ENCODE measurements around the gene STMP1. TPM values are rescaled to one million over a fixed set of nuclear protein-coding genes. Genes with fewer than 3 reads are reported as not detected.
"Not testable (repeated sequence)": the region's sequence is repeated elsewhere in the genome, so short reads cannot be mapped to it uniquely, and the experiment has no call there.

STMP1 gene
- polyA plus RNA-seq, 1 of the 3 experiments (the other 2 are of a cell fraction), result 26.0 TPM

GRCh38 chr7:135690566-135690965 lies 28.3 kb downstream of the STMP1 start:
- Histone ChIP-seq H3K9me2 (no peaks in the 10 kb centered on the region), H3K4me2 (peak overlapping the region; percentile 32; the same call in 1 of the 2 replicates), H3K79me2 (ENCODE audit: insufficient read depth) (peaks cover 48% of the 10 kb centered on the region), H3K27ac (ENCODE audit: low read depth in 2 of 2, low read length in 1 of 2) (peak overlapping the region in 1 of 2 experiments; percentile 54; a peak in 2 of 4 replicates), H3K36me3 (replicated peaks in 1 of 2; ENCODE audit: control insufficient read depth in 1 of 2, insufficient read depth in 2 of 2, low read length in 1 of 2) (peaks cover 46 to 49% of the 10 kb centered on the region in 2 experiments), H2AFZ (ENCODE audit: low read depth) (no peak overlapping the region), H3K4me3 (ENCODE audit: low read depth in 2 of 2, low read length in 1 of 2) (no peak overlapping the region), H3F3A (replicated peaks; ENCODE audit: insufficient read depth) (peaks cover 9% of the 10 kb centered on the region), H3K27me3 (ENCODE audit: insufficient read depth) (no peaks in the 10 kb centered on the region), H4K20me1 (ENCODE audit: insufficient read depth) (no peaks in the 10 kb centered on the region), H3K4me1 (ENCODE audit: control insufficient read depth in 1 of 2, insufficient read depth in 2 of 2, low read depth in 1 of 2, low read length in 1 of 2) (peaks cover under 1 to 21% of the 10 kb centered on the region in 2 experiments; a peak in 2 of 4 replicates), H3K9me3 (no peaks in the 10 kb centered on the region), H3K9ac (peak overlapping the region; percentile 23; the same call in 1 of the 2 replicates)
- no peak for DNase-seq
- ChIA-PET CTCF (no interaction called here), POLR2A (no interaction called here)
- WGBS (ENCODE audit: low lambda C conversion rate), result 85% methylated on average over 3 of the region's 3 CpGs
- TF ChIP-seq JUND (IDR thresholded peaks at IDR 0.05), result peak; percentile 59; the same call in 1 of the 2 replicates
- TF ChIP-seq MXI1 (IDR thresholded peaks at IDR 0.05; ENCODE audit: low read depth, low read length), result no peak
- peak; percentile 28; the same call in 1 of the 2 replicates for TF ChIP-seq TCF12 (IDR thresholded peaks at IDR 0.05)
- TF ChIP-seq FOSL2 (IDR thresholded peaks at IDR 0.05; ENCODE audit: borderline replicate concordance, low read depth), result peak; percentile 65; the same call in 1 of the 2 replicates

- 57% methylated on average over 3 of the region's 3 CpGs for WGBS (ENCODE audit: low lambda C conversion rate)
- Histone ChIP-seq H3K9ac (peak overlapping the region; percentile 26; the same call in 1 of the 2 replicates), H3K4me1 (ENCODE audit: control insufficient read depth in 1 of 2, insufficient read depth in 2 of 2, low read depth in 1 of 2, low read length in 1 of 2) (peaks cover 0 to 16% of the 10 kb centered on the region in 2 experiments; a peak in 2 of 4 replicates), H3K9me3 (no peaks in the 10 kb centered on the region), H3K4me3 (ENCODE audit: low read depth in 2 of 2, low read length in 1 of 2) (no peak overlapping the region), H3K4me2 (peak overlapping the region; percentile 18; the same call in 1 of the 2 replicates), H3K9me2 (no peaks in the 10 kb centered on the region), H3F3A (replicated peaks; ENCODE audit: insufficient read depth) (peaks cover 6% of the 10 kb centered on the region), H3K27me3 (ENCODE audit: insufficient read depth) (no peaks in the 10 kb centered on the region), H3K27ac (ENCODE audit: low read depth in 2 of 2, low read length in 1 of 2) (peak overlapping the region in 1 of 2 experiments; percentile 41; a peak in 2 of 4 replicates), H3K36me3 (replicated peaks in 1 of 2; ENCODE audit: control insufficient read depth in 1 of 2, insufficient read depth in 2 of 2, low read length in 1 of 2) (peaks cover 49 to 50% of the 10 kb centered on the region in 2 experiments), H4K20me1 (ENCODE audit: insufficient read depth) (no peaks in the 10 kb centered on the region), H2AFZ (ENCODE audit: low read depth) (no peak overlapping the region), H3K79me2 (ENCODE audit: insufficient read depth) (peaks cover 34% of the 10 kb centered on the region)
- ChIA-PET POLR2A (no interaction called here), CTCF (interaction anchor here (0.7 to 3.1 kb wide), 4 partner anchors 14 to 47 kb away, joined by 3 to 14 read pairs (median 8); no protein-coding TSS in a partner anchor)
- DNase-seq, result no peak
- TF ChIP-seq TEAD4 (IDR thresholded peaks at IDR 0.05; ENCODE audit: borderline replicate concordance, insufficient read depth), result no peak
- TF ChIP-seq SMC3 (IDR thresholded peaks at IDR 0.05; ENCODE audit: low read depth, low read length), result no peak
- no peak for TF ChIP-seq RAD21 (IDR thresholded peaks at IDR 0.05; ENCODE audit: low read length)
- TF ChIP-seq NFIC (IDR thresholded peaks at IDR 0.05; ENCODE audit: borderline replicate concordance), result no peak
- no peak for TF ChIP-seq JUND (IDR thresholded peaks at IDR 0.05)
- TF ChIP-seq MEF2A (IDR thresholded peaks at IDR 0.05; ENCODE audit: borderline replicate concordance, low read depth), result no peak
- TF ChIP-seq NRF1 (IDR thresholded peaks at IDR 0.05; ENCODE audit: low read depth, low read length), result no peak
- TF ChIP-seq FOXJ3 (CRISPR knock-in tag; IDR thresholded peaks at IDR 0.05), result no peak
- no peak for TF ChIP-seq FOXM1 (IDR thresholded peaks at IDR 0.05; ENCODE audit: low read depth)
- TF ChIP-seq RCOR1 (IDR thresholded peaks at IDR 0.05; ENCODE audit: low read length), result no peak
- no peak for TF ChIP-seq TCF12 (IDR thresholded peaks at IDR 0.05)
- no peak for TF ChIP-seq MXI1 (IDR thresholded peaks at IDR 0.05; ENCODE audit: low read depth, low read length)
- no peak for TF ChIP-seq GABPA (IDR thresholded peaks at IDR 0.05; ENCODE audit: low read depth)
- no peak for TF ChIP-seq PBX3 (IDR thresholded peaks at IDR 0.05)
- no peak for TF ChIP-seq USF2 (IDR thresholded peaks at IDR 0.05; ENCODE audit: borderline replicate concordance, low read depth, low read length)
Observed at GRCh38 chr7:135692055-135692454, 29.7 kb downstream of the STMP1 start.

- Histone ChIP-seq H3K4me1 (ENCODE audit: control insufficient read depth in 1 of 2, insufficient read depth in 2 of 2, low read depth in 1 of 2, low read length in 1 of 2) (peaks cover 0 to 16% of the 10 kb centered on the region in 2 experiments; a peak in 2 of 4 replicates), H3K9ac (0 out of 2 replicates have a peak overlapping the region, but pooled peaks have one; percentile 26), H3K79me2 (ENCODE audit: insufficient read depth) (peaks cover 28% of the 10 kb centered on the region), H3K27ac (ENCODE audit: low read depth in 2 of 2, low read length in 1 of 2) (peak overlapping the region in 1 of 2 experiments; percentile 41; a peak in 2 of 4 replicates), H3K36me3 (replicated peaks in 1 of 2; ENCODE audit: control insufficient read depth in 1 of 2, insufficient read depth in 2 of 2, low read length in 1 of 2) (peaks cover 46 to 49% of the 10 kb centered on the region in 2 experiments)
- POLR2A ChIA-PET; H2AFZ ChIP-seq (ENCODE audit: low read depth); H3F3A ChIP-seq (replicated peaks; ENCODE audit: insufficient read depth); H3K27me3 ChIP-seq (ENCODE audit: insufficient read depth); H3K9me3 ChIP-seq; H4K20me1 ChIP-seq (ENCODE audit: insufficient read depth); DNase-seq; H3K9me2 ChIP-seq; H3K4me2 ChIP-seq; H3K4me3 ChIP-seq (ENCODE audit: low read depth in 2 of 2, low read length in 1 of 2): not testable (repeated sequence)
- WGBS (ENCODE audit: low lambda C conversion rate), result 96% methylated on average over 7 of the region's 7 CpGs
- CTCF ChIA-PET, result interaction anchor here (1.0 to 3.1 kb wide), 5 partner anchors 10 to 19 kb away, joined by 3 to 14 read pairs (median 6); no protein-coding TSS in a partner anchor
Observed at GRCh38 chr7:135692606-135693005, 30.3 kb downstream of the STMP1 start.
